ENCODE measurements around the gene ATP8B2. TPM values are rescaled to one million over a fixed set of nuclear protein-coding genes. Genes with fewer than 3 reads are reported as not detected.

ATP8B2 gene
- total and polyA plus RNA-seq, 10 of the 15 experiments (the other 5 are each of a cell fraction or from before 2014, with no cell fraction given) = 0.44 to 61.8 (median 15.0) TPM

GRCh38 chr1:154349121-154349520 is 23.8 kb downstream of the ATP8B2 start:
- no peaks in the 10 kb centered on the region for H4K20me1 ChIP-seq (ENCODE audit: control insufficient read depth, insufficient read depth)
- peaks cover 10% of the 10 kb centered on the region for H3K4me1 ChIP-seq (ENCODE audit: control insufficient read depth, insufficient read depth, low read length)
- H3K4me3 ChIP-seq = no peak overlapping the region
- H3K9me3 ChIP-seq (replicated peaks; ENCODE audit: control insufficient read depth, insufficient read depth, low read length) = no peaks in the 10 kb centered on the region
- peaks cover 0 to 5% of the 10 kb centered on the region in 2 experiments; a peak in 2 of 4 replicates for H3K27me3 ChIP-seq (replicated peaks in 1 of 2; ENCODE audit: control insufficient read depth in 2 of 2, insufficient read depth in 2 of 2, low read length in 1 of 2)
- 71% methylated on average over 7 of the region's 7 CpGs for WGBS (ENCODE audit: insufficient coverage, insufficient replicate concordance, low lambda C conversion rate, missing lambda C conversion rate)
- no peak overlapping the region for H3K4me2 ChIP-seq (ENCODE audit: control insufficient read depth, insufficient read depth)
- FAIRE-seq (no peak), DNase-seq (ENCODE audit: low read depth, low spot score) (no peak), ATAC-seq (no peak)
- ChIA-PET RAD21 (ENCODE audit: unreplicated experiment) (interaction anchor here (0.7 to 1.3 kb wide), 9 partner anchors 54 to 198 kb away, joined by 3 to 11 read pairs (median 3); no protein-coding TSS in a partner anchor), CTCF (interaction anchor here (0.7 to 12.1 kb wide), 10 partner anchors 8 to 198 kb away, joined by 3 to 94 read pairs (median 5); no protein-coding TSS in a partner anchor), POLR2A (no interaction called here), SMC1A (ENCODE audit: uncharacterized antibody, unreplicated experiment) (interaction anchor here (0.7 to 4.4 kb wide), 6 partner anchors 42 to 198 kb away, joined by 3 to 33 read pairs (median 3); no protein-coding TSS in a partner anchor)
- H3K36me3 ChIP-seq (ENCODE audit: control insufficient read depth in 2 of 2, insufficient read depth in 2 of 2, low read length in 1 of 2) = peaks cover 2 to 18% of the 10 kb centered on the region in 2 experiments
- no TSS peak for BruUV-seq (replicated peaks)
- no peak overlapping the region for H3K9ac ChIP-seq (ENCODE audit: control insufficient read depth, insufficient read depth, low read length)
- H3K79me2 ChIP-seq (ENCODE audit: control insufficient read depth, insufficient read depth, low read length) = no peaks in the 10 kb centered on the region
- intact Hi-C loops (cut with micrococcal nuclease; ENCODE audit: unreplicated experiment) = no loop called here
- H3K27ac ChIP-seq (ENCODE audit: control insufficient read depth, insufficient read depth) = no peak overlapping the region
- in situ Hi-C loops (cut with MboI) = no loop called here
- no peak overlapping the region for H2AFZ ChIP-seq (ENCODE audit: control insufficient read depth, low read depth, low read length)
- TF ChIP-seq ZZZ3 (IDR thresholded peaks at IDR 0.05; ENCODE audit: control insufficient read depth, insufficient read length, low read depth) = no peak
- no peak for TF ChIP-seq KAT2A (conservative IDR thresholded peaks at IDR 0.05; ENCODE audit: control insufficient read depth, low read depth, low read length)
- TF ChIP-seq CBX3 (IDR thresholded peaks at IDR 0.05; ENCODE audit: borderline replicate concordance, low read depth) = no peak
- TF ChIP-seq SUPT20H (IDR thresholded peaks at IDR 0.05; ENCODE audit: borderline replicate concordance, control insufficient read depth, low read depth, low read length) = no peak
- TF ChIP-seq BMI1 (IDR thresholded peaks at IDR 0.05; ENCODE audit: borderline replicate concordance) = no peak
- TF ChIP-seq POLR2AphosphoS2 (IDR thresholded peaks at IDR 0.05; ENCODE audit: low read depth, low read length) = no peak
- no peak for TF ChIP-seq ZNF274 (IDR thresholded peaks at IDR 0.05; ENCODE audit: insufficient read depth, insufficient read length)
- no peak for TF ChIP-seq USF2 (IDR thresholded peaks at IDR 0.05; ENCODE audit: borderline replicate concordance, low read depth, low read length)
- no peak for TF ChIP-seq ZNF207 (IDR thresholded peaks at IDR 0.05; ENCODE audit: borderline replicate concordance)
- TF ChIP-seq RAD51 (IDR thresholded peaks at IDR 0.05) = no peak
- TF ChIP-seq CHD4 (IDR thresholded peaks at IDR 0.05) = no peak
